PC-3 (cell line): ENCODE measurements around the gene RPS6KA2. TPM values are rescaled to one million over a fixed set of nuclear protein-coding genes. Genes with fewer than 3 reads are reported as not detected.

ENCODE experiments used
- ATAC-seq: fragments of 200-7000 bp; cut with Tn5 transposase; 2 replicates; pipeline ENCODE4 v1.9.1; 2020; ENCODE audit warnings: mild to moderate bottlenecking, moderate library complexity
- BruUV-seq: library from RNA; stranded (reverse); fragments of 400-500 nt; replicated peaks from 2 replicates; lab custom pipeline; 2021; lab: Mats Ljungman, UMichigan
- CTCF ChIA-PET: fragments of 300-600 bp; sonication (Branson Sonifier 250); formaldehyde crosslinking; loops from one replicate; lab custom pipeline; 2022; ENCODE audit warnings: antibody characterized with exemption; lab: Charles Lee
- POLR2A ChIA-PET: fragments of 300-600 bp; sonication (Branson Sonifier 250); formaldehyde crosslinking; loops from one replicate; lab custom pipeline; 2022; ENCODE audit warnings: antibody characterized with exemption; ENCODE audit not compliant: unreplicated experiment; lab: Charles Lee
- DNase-seq: peaks from one replicate; pipeline ENCODE4 v3.0.0-alpha.2; 2015
- H2AFZ ChIP-seq: fragments of 300-600 bp; sonication (generic); 2 replicates; pipeline ENCODE4 v1.6.0; 2016; ENCODE audit warnings: antibody characterized with exemption, low read length
- H3F3A ChIP-seq: fragments of 300-600 bp; sonication (generic); one replicate; pipeline ENCODE4 v1.6.0; 2017; ENCODE audit warnings: antibody characterized with exemption, low read length, control low read depth, mild to moderate bottlenecking; ENCODE audit not compliant: unreplicated experiment
- H3K27ac ChIP-seq: fragments of 300-600 bp; sonication (generic); 2 replicates; pipeline ENCODE4 v1.5.1; 2016; ENCODE audit warnings: mild to moderate bottlenecking, low read length
- H3K27me3 ChIP-seq: fragments of 300-600 bp; sonication (generic); 2 replicates; pipeline ENCODE4 v1.6.1; 2016; ENCODE audit warnings: low read length, mixed read lengths
- H3K36me3 ChIP-seq: fragments of 300-600 bp; sonication (generic); 2 replicates; pipeline ENCODE4 v1.6.1; 2016; ENCODE audit warnings: low read depth, mixed run types, low read length, mixed read lengths
- H3K4me1 ChIP-seq: fragments of 300-600 bp; sonication (generic); 2 replicates; pipeline ENCODE4 v1.5.1; 2016; ENCODE audit warnings: low read length; ENCODE audit not compliant: insufficient read depth
- H3K4me2 ChIP-seq: fragments of 300-600 bp; sonication (generic); 2 replicates; pipeline ENCODE4 v1.6.0; 2016; ENCODE audit warnings: low read length
- H3K4me3 ChIP-seq: fragments of 300-600 bp; sonication (generic); 2 replicates; pipeline ENCODE4 v1.5.1; 2016; ENCODE audit warnings: mild to moderate bottlenecking, low read length, mixed read lengths
- H3K79me2 ChIP-seq: fragments of 300-600 bp; sonication (generic); 2 replicates; pipeline ENCODE4 v1.6.1; 2017; ENCODE audit warnings: low read length, mixed read lengths
- H3K9ac ChIP-seq: fragments of 300-600 bp; sonication (generic); 2 replicates; pipeline ENCODE4 v1.6.0; 2016; ENCODE audit warnings: mild to moderate bottlenecking, low read length
- H3K9me2 ChIP-seq: fragments of 300-600 bp; sonication (generic); replicated peaks from 2 replicates; pipeline ENCODE4 v1.6.1; 2016; ENCODE audit warnings: mixed run types, low read length, mixed read lengths
- H3K9me3 ChIP-seq: fragments of 300-600 bp; sonication (generic); 2 replicates; pipeline ENCODE4 v1.6.1; 2016; ENCODE audit warnings: low read length, mixed read lengths
- H4K20me1 ChIP-seq: fragments of 300-600 bp; sonication (generic); 2 replicates; pipeline ENCODE4 v1.6.1; 2016; ENCODE audit warnings: low read length, mixed read lengths
- CTCF ChIP-seq: fragments of 300-600 bp; sonication (generic); conservative IDR thresholded peaks from 2 replicates; pipeline ENCODE4 v1.5.1; 2017; ENCODE audit warnings: antibody characterized with exemption, low read depth, mild to moderate bottlenecking, low read length
- EZH2 ChIP-seq: fragments of 300-600 bp; sonication (generic); IDR thresholded peaks from one replicate; pipeline ENCODE4 v1.6.1; 2017; ENCODE audit warnings: antibody characterized with exemption, mild to moderate bottlenecking, low read length; ENCODE audit not compliant: unreplicated experiment
- EZH2phosphoT487 ChIP-seq: fragments of 300-600 bp; sonication (generic); IDR thresholded peaks from 2 replicates; pipeline ENCODE4 v1.6.1; 2018; ENCODE audit warnings: mild to moderate bottlenecking, antibody characterized with exemption, low read length, borderline replicate concordance
- intact Hi-C: fragments of 100-400 bp; cut with micrococcal nuclease; formaldehyde crosslinking; loops from 2 replicates; pipeline ENCODE4 v1.9.0; 2023
- total RNA-seq: library from RNA; depleted of rRNA; stranded (reverse); fragments of >200 nt; gene quantifications from 2 replicates; pipeline ENCODE4 v1.2.3, GENCODE V29; 2014

Gene RPS6KA2
- total RNA-seq, 1 experiment from 2014 or later, result 5.1 TPM

GRCh38 chr6:166486536-166486880 lies 140.5 kb downstream of the RPS6KA2 start:
- Histone ChIP-seq H2AFZ (no peak overlapping the region), H3K9ac (no peak overlapping the region), H3K79me2 (no peaks in the 10 kb centered on the region), H3K9me3 (no peaks in the 10 kb centered on the region), H3K9me2 (no peaks in the 10 kb centered on the region), H3K4me3 (no peak overlapping the region), H3F3A (no peaks in the 10 kb centered on the region), H3K27me3 (no peaks in the 10 kb centered on the region), H3K27ac (no peak overlapping the region), H4K20me1 (no peaks in the 10 kb centered on the region), H3K36me3 (no peaks in the 10 kb centered on the region), H3K4me2 (no peak overlapping the region), H3K4me1 (no peaks in the 10 kb centered on the region)
- no TSS peak for BruUV-seq
- CTCF ChIA-PET, result no interaction called here
- POLR2A ChIA-PET, result no interaction called here
- TF ChIP-seq EZH2phosphoT487 (no peak), EZH2 (no peak)
- no peak for ATAC-seq
- DNase-seq, result no peak
- intact Hi-C loops, result no loop called here

- Histone ChIP-seq H3K9ac (no peak overlapping the region), H3K27ac (no peak overlapping the region), H3K4me1 (no peaks in the 10 kb centered on the region), H4K20me1 (no peaks in the 10 kb centered on the region), H3K36me3 (no peaks in the 10 kb centered on the region), H2AFZ (no peak overlapping the region), H3K79me2 (no peaks in the 10 kb centered on the region), H3K27me3 (no peaks in the 10 kb centered on the region), H3K9me2 (no peaks in the 10 kb centered on the region), H3F3A (no peaks in the 10 kb centered on the region), H3K4me2 (no peak overlapping the region), H3K9me3 (no peaks in the 10 kb centered on the region), H3K4me3 (no peak overlapping the region)
- DNase-seq (no peak), ATAC-seq (no peak)
- no TSS peak for BruUV-seq
- no peak for TF ChIP-seq CTCF
- TF ChIP-seq EZH2phosphoT487, result no peak
- TF ChIP-seq EZH2, result no peak
- POLR2A ChIA-PET, result interaction anchor here (0.6 kb wide), 1 partner anchor 10 kb away, joined by 5 read pairs; no protein-coding TSS in a partner anchor
- CTCF ChIA-PET, result no interaction called here
- intact Hi-C loops, result no loop called here
These were observed 141.2 kb downstream of the RPS6KA2 start for GRCh38 chr6:166485651-166486535.

- no peaks in the 10 kb centered on the region for H3K79me2 ChIP-seq
- ChIA-PET CTCF (no interaction called here), POLR2A (no interaction called here)
- intact Hi-C loops, result no loop called here
- H3F3A ChIP-seq, result no peaks in the 10 kb centered on the region
- no peak overlapping the region for H3K9ac ChIP-seq
- no peaks in the 10 kb centered on the region for H3K36me3 ChIP-seq
- no peaks in the 10 kb centered on the region for H3K27me3 ChIP-seq
- no peak overlapping the region for H2AFZ ChIP-seq
- H3K4me1 ChIP-seq, result no peaks in the 10 kb centered on the region
- no peaks in the 10 kb centered on the region for H3K9me3 ChIP-seq
- DNase-seq (no peak), ATAC-seq (no peak)
- H3K4me3 ChIP-seq, result no peak overlapping the region
- BruUV-seq, result no TSS peak
- TF ChIP-seq EZH2phosphoT487, result no peak
- no peak for TF ChIP-seq CTCF
- TF ChIP-seq EZH2, result no peak
- no peaks in the 10 kb centered on the region for H4K20me1 ChIP-seq
- H3K9me2 ChIP-seq, result no peaks in the 10 kb centered on the region
- H3K27ac ChIP-seq, result no peak overlapping the region
- H3K4me2 ChIP-seq, result no peak overlapping the region
These were observed 142.2 kb downstream of the RPS6KA2 start for GRCh38 chr6:166484863-166485262.
